Panc1 (cell line): ENCODE results near the gene TMEM235.

ENCODE experiments used
- CTCF ChIP-seq: fragments of 450-650 bp; IDR thresholded peaks from 2 replicates; pipeline ENCODE4 v1.5.1; 2017; ENCODE audit warnings: mild to moderate bottlenecking
- SIN3A ChIP-seq: IDR thresholded peaks from 2 replicates; pipeline ENCODE4 v1.6.1; 2012; ENCODE audit warnings: low read depth, mild to moderate bottlenecking, low read length, moderate library complexity, borderline replicate concordance; ENCODE audit not compliant: insufficient read depth
- TCF7L2 ChIP-seq: IDR thresholded peaks from 2 replicates; pipeline ENCODE4 v1.6.1; 2011; ENCODE audit warnings: mild to moderate bottlenecking, low read depth, low read length, inconsistent platforms
- TF ChIP-seq, protein P1 (sequence below), 2 experiments: IDR thresholded peaks; 2 replicates each; pipeline ENCODE4 v1.6.1; 2011 to 2012; ENCODE audit warnings: low read depth in 2 of 2, control low read depth in 1 of 2, low read length in 1 of 2, mild to moderate bottlenecking in 1 of 2, moderate library complexity in 1 of 2; ENCODE audit not compliant: insufficient read depth in 1 of 2

DNA sequence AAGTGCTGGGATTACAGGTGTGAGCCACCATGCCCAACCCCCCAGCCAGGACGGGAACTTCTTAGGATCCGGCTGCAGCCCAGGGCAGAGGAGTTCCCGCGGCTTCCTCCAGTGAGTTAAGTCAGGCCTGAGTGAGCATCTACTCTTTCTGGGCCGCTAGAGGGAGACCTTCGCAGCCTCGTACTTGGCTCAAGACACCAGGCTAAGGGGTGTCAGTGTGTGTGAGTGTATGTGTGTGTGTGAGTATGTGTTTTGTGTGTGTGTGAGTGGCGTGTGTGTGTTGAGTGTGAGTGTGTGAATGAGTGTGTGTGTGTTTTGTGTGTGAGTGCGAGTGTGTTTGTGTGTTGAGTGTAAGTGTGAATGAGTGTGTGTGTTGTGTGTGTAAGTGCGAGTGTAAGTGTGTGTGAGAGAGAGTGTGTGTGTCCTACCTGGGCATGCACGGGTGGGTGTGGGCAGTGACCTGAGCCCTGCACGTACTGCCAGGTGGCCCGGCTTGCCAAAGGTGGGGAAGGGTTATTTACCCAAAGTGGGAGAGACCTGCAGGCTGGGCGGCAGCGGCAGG, 58.5 kb downstream of the TMEM235 start:
- TF ChIP-seq CTCF: peak; percentile 95; the same call in 1 of the 2 replicates
- TF ChIP-seq TCF7L2: peak; percentile 45; the same call in 1 of the 2 replicates
- TF ChIP-seq, protein P1, sequence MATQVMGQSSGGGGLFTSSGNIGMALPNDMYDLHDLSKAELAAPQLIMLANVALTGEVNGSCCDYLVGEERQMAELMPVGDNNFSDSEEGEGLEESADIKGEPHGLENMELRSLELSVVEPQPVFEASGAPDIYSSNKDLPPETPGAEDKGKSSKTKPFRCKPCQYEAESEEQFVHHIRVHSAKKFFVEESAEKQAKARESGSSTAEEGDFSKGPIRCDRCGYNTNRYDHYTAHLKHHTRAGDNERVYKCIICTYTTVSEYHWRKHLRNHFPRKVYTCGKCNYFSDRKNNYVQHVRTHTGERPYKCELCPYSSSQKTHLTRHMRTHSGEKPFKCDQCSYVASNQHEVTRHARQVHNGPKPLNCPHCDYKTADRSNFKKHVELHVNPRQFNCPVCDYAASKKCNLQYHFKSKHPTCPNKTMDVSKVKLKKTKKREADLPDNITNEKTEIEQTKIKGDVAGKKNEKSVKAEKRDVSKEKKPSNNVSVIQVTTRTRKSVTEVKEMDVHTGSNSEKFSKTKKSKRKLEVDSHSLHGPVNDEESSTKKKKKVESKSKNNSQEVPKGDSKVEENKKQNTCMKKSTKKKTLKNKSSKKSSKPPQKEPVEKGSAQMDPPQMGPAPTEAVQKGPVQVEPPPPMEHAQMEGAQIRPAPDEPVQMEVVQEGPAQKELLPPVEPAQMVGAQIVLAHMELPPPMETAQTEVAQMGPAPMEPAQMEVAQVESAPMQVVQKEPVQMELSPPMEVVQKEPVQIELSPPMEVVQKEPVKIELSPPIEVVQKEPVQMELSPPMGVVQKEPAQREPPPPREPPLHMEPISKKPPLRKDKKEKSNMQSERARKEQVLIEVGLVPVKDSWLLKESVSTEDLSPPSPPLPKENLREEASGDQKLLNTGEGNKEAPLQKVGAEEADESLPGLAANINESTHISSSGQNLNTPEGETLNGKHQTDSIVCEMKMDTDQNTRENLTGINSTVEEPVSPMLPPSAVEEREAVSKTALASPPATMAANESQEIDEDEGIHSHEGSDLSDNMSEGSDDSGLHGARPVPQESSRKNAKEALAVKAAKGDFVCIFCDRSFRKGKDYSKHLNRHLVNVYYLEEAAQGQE (IDR thresholded peaks at IDR 0.05; ENCODE audit: insufficient read depth in 1 of 2, low read depth in 2 of 2, low read length in 1 of 2): no peak
- TF ChIP-seq SIN3A: no peak
